Neural progenitor cell (in vitro differentiated cells): ENCODE data around the gene OCA2.

Experiments used
- CTCF ChIP-seq: fragments of 200-600 bp; sonication (generic); IDR thresholded peaks from 2 replicates; pipeline ENCODE4 v1.5.1; 2017; ENCODE audit warnings: antibody characterized with exemption, mild to moderate bottlenecking
- EZH2 ChIP-seq: fragments of 200-600 bp; sonication (generic); IDR thresholded peaks from 2 replicates; pipeline ENCODE4 v1.6.1; 2017; ENCODE audit warnings: antibody characterized with exemption, mild to moderate bottlenecking, moderate library complexity
- EZH2phosphoT487 ChIP-seq: fragments of 200-600 bp; sonication (generic); IDR thresholded peaks from 2 replicates; pipeline ENCODE4 v1.6.1; 2017; ENCODE audit warnings: antibody characterized with exemption

- TF ChIP-seq EZH2 (no peak), CTCF (no peak), EZH2phosphoT487 (no peak)
Measured at GRCh38 chr15:28105793-28106192, 6.7 kb upstream of the OCA2 start.
